ENCODE measurements around the gene RAB7A.

DNA sequence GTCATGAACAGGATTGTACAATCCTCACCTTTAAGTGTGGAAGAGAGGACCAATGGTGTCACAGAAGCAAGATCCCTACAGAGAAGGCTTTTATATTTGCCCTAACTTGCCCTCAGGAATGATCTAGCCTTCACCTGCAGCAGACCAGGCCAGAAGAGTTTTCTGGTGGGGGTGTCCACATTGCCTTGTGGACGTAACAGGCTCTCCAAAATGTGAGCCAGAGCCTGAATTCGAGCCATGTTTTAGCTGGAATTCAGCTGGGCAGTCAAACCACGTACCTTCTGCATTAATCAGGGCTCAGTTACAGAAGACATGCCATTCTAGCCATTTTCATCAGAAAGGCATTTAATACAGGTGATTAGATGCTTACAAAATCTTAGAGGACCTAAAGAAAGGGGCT is 23.6 kb upstream of the RAB7A start:
- no peak for TF ChIP-seq EZH2 (IDR thresholded peaks at IDR 0.05; ENCODE audit: borderline replicate concordance, insufficient read depth, low read length, poor library complexity, severe bottlenecking)
- TF ChIP-seq POLR2AphosphoS5 (IDR thresholded peaks at IDR 0.05): no peak
- TF ChIP-seq, protein P1, sequence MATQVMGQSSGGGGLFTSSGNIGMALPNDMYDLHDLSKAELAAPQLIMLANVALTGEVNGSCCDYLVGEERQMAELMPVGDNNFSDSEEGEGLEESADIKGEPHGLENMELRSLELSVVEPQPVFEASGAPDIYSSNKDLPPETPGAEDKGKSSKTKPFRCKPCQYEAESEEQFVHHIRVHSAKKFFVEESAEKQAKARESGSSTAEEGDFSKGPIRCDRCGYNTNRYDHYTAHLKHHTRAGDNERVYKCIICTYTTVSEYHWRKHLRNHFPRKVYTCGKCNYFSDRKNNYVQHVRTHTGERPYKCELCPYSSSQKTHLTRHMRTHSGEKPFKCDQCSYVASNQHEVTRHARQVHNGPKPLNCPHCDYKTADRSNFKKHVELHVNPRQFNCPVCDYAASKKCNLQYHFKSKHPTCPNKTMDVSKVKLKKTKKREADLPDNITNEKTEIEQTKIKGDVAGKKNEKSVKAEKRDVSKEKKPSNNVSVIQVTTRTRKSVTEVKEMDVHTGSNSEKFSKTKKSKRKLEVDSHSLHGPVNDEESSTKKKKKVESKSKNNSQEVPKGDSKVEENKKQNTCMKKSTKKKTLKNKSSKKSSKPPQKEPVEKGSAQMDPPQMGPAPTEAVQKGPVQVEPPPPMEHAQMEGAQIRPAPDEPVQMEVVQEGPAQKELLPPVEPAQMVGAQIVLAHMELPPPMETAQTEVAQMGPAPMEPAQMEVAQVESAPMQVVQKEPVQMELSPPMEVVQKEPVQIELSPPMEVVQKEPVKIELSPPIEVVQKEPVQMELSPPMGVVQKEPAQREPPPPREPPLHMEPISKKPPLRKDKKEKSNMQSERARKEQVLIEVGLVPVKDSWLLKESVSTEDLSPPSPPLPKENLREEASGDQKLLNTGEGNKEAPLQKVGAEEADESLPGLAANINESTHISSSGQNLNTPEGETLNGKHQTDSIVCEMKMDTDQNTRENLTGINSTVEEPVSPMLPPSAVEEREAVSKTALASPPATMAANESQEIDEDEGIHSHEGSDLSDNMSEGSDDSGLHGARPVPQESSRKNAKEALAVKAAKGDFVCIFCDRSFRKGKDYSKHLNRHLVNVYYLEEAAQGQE (IDR thresholded peaks at IDR 0.05; ENCODE audit: borderline replicate concordance): no peak
- TF ChIP-seq, protein P2, sequence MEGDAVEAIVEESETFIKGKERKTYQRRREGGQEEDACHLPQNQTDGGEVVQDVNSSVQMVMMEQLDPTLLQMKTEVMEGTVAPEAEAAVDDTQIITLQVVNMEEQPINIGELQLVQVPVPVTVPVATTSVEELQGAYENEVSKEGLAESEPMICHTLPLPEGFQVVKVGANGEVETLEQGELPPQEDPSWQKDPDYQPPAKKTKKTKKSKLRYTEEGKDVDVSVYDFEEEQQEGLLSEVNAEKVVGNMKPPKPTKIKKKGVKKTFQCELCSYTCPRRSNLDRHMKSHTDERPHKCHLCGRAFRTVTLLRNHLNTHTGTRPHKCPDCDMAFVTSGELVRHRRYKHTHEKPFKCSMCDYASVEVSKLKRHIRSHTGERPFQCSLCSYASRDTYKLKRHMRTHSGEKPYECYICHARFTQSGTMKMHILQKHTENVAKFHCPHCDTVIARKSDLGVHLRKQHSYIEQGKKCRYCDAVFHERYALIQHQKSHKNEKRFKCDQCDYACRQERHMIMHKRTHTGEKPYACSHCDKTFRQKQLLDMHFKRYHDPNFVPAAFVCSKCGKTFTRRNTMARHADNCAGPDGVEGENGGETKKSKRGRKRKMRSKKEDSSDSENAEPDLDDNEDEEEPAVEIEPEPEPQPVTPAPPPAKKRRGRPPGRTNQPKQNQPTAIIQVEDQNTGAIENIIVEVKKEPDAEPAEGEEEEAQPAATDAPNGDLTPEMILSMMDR (IDR thresholded peaks at IDR 0.05; ENCODE audit: poor library complexity, severe bottlenecking): no peak
- TF ChIP-seq EP300 (conservative IDR thresholded peaks at IDR 0.05; ENCODE audit: poor library complexity, severe bottlenecking): no peak
- no peak for TF ChIP-seq TAF1 (IDR thresholded peaks at IDR 0.05; ENCODE audit: low read depth)
- no peak for TF ChIP-seq RAD21 (conservative IDR thresholded peaks at IDR 0.05)
- no peak for TF ChIP-seq MXI1 (conservative IDR thresholded peaks at IDR 0.05; ENCODE audit: poor library complexity, severe bottlenecking)
- TF ChIP-seq SMC3 (conservative IDR thresholded peaks at IDR 0.05; ENCODE audit: poor library complexity): no peak

All from neural cell (in vitro differentiated cells).